HL-60 (cell line): ENCODE data around the gene OSMR.

Source experiments
- DNase-seq, 2 experiments: peaks; one replicate each; pipeline ENCODE4 v3.0.0-alpha.2; 2010 to 2020; ENCODE audit warnings: low read depth in 1 of 2, low spot score in 1 of 2
- H3K27ac ChIP-seq: fragments of 250-450 bp; sonication (Bioruptor Pico); replicated peaks from 2 replicates; pipeline ENCODE4 v1.5.1; 2020; ENCODE audit warnings: mild to moderate bottlenecking, moderate library complexity
- H3K27me3 ChIP-seq: fragments of 250-450 bp; sonication (Bioruptor Pico); 2 replicates; pipeline ENCODE4 v1.5.1; 2021; ENCODE audit warnings: mild to moderate bottlenecking, moderate library complexity; ENCODE audit not compliant: insufficient read depth, poor library complexity, severe bottlenecking
- H3K4me3 ChIP-seq: replicated peaks from 2 replicates; pipeline ENCODE4 v1.5.1; 2011; ENCODE audit warnings: mild to moderate bottlenecking, control low read depth, low read length; ENCODE audit not compliant: insufficient read depth
- GABPA ChIP-seq: IDR thresholded peaks from 2 replicates; pipeline ENCODE4 v1.6.1; 2012; ENCODE audit warnings: low read depth
- POLR2AphosphoS5 ChIP-seq: IDR thresholded peaks from 2 replicates; pipeline ENCODE4 v1.6.1; 2012; ENCODE audit warnings: low read depth
- SPI1 ChIP-seq: IDR thresholded peaks from 2 replicates; pipeline ENCODE4 v1.6.1; 2012; ENCODE audit warnings: low read depth, mild to moderate bottlenecking, borderline replicate concordance
- TF ChIP-seq, protein P1 (sequence below): IDR thresholded peaks from 2 replicates; pipeline ENCODE4 v1.6.1; 2012; ENCODE audit warnings: low read depth; ENCODE audit not compliant: insufficient replicate concordance
- TF ChIP-seq, protein P2 (sequence below): IDR thresholded peaks from one replicate; pipeline ENCODE4 v1.5.1; 2011; ENCODE audit warnings: low read length, control low read depth, inconsistent platforms; ENCODE audit not compliant: insufficient read depth

The OSMR gene

DNA sequence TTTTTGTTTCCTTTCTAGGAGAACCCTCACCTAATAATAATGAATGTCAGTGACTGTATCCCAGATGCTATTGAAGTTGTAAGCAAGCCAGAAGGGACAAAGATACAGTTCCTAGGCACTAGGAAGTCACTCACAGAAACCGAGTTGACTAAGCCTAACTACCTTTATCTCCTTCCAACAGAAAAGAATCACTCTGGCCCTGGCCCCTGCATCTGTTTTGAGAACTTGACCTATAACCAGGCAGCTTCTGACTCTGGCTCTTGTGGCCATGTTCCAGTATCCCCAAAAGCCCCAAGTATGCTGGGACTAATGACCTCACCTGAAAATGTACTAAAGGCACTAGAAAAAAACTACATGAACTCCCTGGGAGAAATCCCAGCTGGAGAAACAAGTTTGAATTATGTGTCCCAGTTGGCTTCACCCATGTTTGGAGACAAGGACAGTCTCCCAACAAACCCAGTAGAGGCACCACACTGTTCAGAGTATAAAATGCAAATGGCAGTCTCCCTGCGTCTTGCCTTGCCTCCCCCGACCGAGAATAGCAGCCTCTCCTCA lies 87.1 kb downstream of the OSMR start:
- Histone ChIP-seq H3K27me3 (no peaks in the 10 kb centered on the region), H3K27ac (no peak overlapping the region), H3K4me3 (no peak overlapping the region)
- no peak for DNase-seq
- no peak for TF ChIP-seq SPI1

DNA sequence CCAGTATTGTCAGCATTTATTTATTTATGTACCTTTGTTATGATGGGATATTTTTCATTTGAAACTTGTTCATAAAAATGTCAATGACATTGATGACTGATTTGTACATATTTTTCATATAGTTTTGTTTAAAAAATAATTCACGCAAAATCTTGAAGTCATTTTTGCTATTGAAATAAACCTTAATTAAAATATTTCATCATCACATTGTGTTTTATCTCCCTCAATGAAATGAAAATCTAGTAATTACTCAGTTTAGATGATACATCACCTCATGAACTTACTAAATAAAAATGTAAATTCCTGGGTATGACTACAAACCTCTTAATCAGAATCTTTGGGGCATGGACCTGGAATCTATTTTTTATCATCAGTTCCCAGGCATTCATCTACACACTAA lies 89.6 kb downstream of the OSMR start:
- Histone ChIP-seq H3K27me3 (no peaks in the 10 kb centered on the region), H3K27ac (no peak overlapping the region), H3K4me3 (no peak overlapping the region)
- TF ChIP-seq, protein P1, sequence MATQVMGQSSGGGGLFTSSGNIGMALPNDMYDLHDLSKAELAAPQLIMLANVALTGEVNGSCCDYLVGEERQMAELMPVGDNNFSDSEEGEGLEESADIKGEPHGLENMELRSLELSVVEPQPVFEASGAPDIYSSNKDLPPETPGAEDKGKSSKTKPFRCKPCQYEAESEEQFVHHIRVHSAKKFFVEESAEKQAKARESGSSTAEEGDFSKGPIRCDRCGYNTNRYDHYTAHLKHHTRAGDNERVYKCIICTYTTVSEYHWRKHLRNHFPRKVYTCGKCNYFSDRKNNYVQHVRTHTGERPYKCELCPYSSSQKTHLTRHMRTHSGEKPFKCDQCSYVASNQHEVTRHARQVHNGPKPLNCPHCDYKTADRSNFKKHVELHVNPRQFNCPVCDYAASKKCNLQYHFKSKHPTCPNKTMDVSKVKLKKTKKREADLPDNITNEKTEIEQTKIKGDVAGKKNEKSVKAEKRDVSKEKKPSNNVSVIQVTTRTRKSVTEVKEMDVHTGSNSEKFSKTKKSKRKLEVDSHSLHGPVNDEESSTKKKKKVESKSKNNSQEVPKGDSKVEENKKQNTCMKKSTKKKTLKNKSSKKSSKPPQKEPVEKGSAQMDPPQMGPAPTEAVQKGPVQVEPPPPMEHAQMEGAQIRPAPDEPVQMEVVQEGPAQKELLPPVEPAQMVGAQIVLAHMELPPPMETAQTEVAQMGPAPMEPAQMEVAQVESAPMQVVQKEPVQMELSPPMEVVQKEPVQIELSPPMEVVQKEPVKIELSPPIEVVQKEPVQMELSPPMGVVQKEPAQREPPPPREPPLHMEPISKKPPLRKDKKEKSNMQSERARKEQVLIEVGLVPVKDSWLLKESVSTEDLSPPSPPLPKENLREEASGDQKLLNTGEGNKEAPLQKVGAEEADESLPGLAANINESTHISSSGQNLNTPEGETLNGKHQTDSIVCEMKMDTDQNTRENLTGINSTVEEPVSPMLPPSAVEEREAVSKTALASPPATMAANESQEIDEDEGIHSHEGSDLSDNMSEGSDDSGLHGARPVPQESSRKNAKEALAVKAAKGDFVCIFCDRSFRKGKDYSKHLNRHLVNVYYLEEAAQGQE = no peak
- DNase-seq = no peak

DNA sequence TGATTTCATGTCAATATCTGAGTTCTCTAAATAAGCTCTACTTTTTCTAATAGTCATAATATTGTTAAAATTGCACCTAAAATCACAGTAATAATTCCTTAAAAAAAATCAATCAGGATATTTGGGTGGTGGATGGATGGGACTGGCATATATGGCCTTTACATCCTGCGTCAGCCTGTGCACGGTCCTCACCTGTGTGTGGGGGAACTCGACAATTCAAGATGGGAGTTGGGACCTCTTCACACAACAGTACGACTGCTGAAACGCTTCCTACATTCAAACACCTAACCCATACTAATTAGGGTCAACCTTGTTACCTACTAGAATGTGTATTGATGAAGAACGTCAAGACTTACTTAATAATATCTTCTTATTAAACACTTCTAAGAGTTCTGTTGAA lies 90.5 kb downstream of the OSMR start:
- H3K27ac ChIP-seq = no peak overlapping the region
- no peak overlapping the region for H3K4me3 ChIP-seq
- no peak for DNase-seq
- TF ChIP-seq, protein P2, sequence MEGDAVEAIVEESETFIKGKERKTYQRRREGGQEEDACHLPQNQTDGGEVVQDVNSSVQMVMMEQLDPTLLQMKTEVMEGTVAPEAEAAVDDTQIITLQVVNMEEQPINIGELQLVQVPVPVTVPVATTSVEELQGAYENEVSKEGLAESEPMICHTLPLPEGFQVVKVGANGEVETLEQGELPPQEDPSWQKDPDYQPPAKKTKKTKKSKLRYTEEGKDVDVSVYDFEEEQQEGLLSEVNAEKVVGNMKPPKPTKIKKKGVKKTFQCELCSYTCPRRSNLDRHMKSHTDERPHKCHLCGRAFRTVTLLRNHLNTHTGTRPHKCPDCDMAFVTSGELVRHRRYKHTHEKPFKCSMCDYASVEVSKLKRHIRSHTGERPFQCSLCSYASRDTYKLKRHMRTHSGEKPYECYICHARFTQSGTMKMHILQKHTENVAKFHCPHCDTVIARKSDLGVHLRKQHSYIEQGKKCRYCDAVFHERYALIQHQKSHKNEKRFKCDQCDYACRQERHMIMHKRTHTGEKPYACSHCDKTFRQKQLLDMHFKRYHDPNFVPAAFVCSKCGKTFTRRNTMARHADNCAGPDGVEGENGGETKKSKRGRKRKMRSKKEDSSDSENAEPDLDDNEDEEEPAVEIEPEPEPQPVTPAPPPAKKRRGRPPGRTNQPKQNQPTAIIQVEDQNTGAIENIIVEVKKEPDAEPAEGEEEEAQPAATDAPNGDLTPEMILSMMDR = no peak
- TF ChIP-seq POLR2AphosphoS5 (no peak), SPI1 (no peak), GABPA (no peak)
- TF ChIP-seq, protein P1 = no peak
- no peaks in the 10 kb centered on the region for H3K27me3 ChIP-seq

DNA sequence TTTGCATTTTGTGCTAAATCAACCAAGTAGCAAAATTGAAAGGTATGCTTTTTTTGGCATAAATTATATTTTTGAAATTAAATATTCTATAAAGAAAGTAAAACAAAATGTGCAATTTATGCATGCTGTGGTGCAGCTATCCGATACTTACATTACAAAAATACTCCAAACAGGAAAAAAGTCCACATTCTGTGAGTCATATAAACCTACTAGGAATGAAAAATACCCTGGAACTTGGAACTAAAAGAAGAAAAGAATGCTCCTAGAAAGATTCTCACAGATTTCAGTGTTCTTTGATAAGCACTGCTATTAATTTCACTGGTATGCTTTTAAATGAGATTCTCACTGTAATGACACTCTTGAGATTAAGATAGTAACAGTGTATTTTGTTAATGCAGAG lies 92.6 kb downstream of the OSMR start:
- Histone ChIP-seq H3K27ac (no peak overlapping the region), H3K27me3 (no peaks in the 10 kb centered on the region), H3K4me3 (no peak overlapping the region)
- DNase-seq = no peak
- TF ChIP-seq, protein P1 = no peak
- TF ChIP-seq POLR2AphosphoS5 (no peak), GABPA (no peak), SPI1 (no peak)
- TF ChIP-seq, protein P2 = no peak
